GM19395 (cell line): ENCODE data around the gene TSPEAR.
"Not testable (repeated sequence)": the region's sequence is repeated elsewhere in the genome, so short reads cannot be mapped to it uniquely, and the experiment has no call there.

ENCODE experiments used
- ATAC-seq: cut with Tn5 transposase; IDR thresholded peaks from one replicate; pipeline ENCODE4 v1.9.1; 2021; ENCODE audit warnings: mild to moderate bottlenecking, moderate library complexity; ENCODE audit not compliant: unreplicated experiment

The TSPEAR gene

GRCh38 chr21:44510508-44511218 is 200.7 kb downstream of the TSPEAR start:
- ATAC-seq: no peak

GRCh38 chr21:44510109-44510507 is 201.3 kb downstream of the TSPEAR start:
- no peak for ATAC-seq

GRCh38 chr21:44509539-44509938 is 201.8 kb downstream of the TSPEAR start:
- ATAC-seq: no peak

GRCh38 chr21:44508711-44509445 is 202.5 kb downstream of the TSPEAR start:
- ATAC-seq: no peak

- ATAC-seq: no peak
Observed at GRCh38 chr21:44508426-44508710, 203.0 kb downstream of the TSPEAR start.

GRCh38 chr21:44507673-44508425 is 203.5 kb downstream of the TSPEAR start:
- no peak for ATAC-seq

- ATAC-seq: no peak
Observed at GRCh38 chr21:44506279-44507255, 204.8 kb downstream of the TSPEAR start.

GRCh38 chr21:44505673-44506278 is 205.6 kb downstream of the TSPEAR start:
- no peak for ATAC-seq

- ATAC-seq: no peak
Observed at GRCh38 chr21:44503901-44504399, 207.4 kb downstream of the TSPEAR start.

GRCh38 chr21:44503006-44503889 is 208.1 kb downstream of the TSPEAR start:
- not testable (repeated sequence) for ATAC-seq

GRCh38 chr21:44502171-44502958 is 209.0 kb downstream of the TSPEAR start:
- no peak for ATAC-seq

GRCh38 chr21:44500111-44500510 is 211.3 kb downstream of the TSPEAR start:
- ATAC-seq: no peak

- no peak for ATAC-seq
Observed at GRCh38 chr21:44499631-44500030, 211.7 kb downstream of the TSPEAR start.

GRCh38 chr21:44499211-44499560 is 212.2 kb downstream of the TSPEAR start:
- ATAC-seq: no peak

- no peak for ATAC-seq
Observed at GRCh38 chr21:44498280-44499210, 212.8 kb downstream of the TSPEAR start.

- no peak for ATAC-seq
Observed at GRCh38 chr21:44497703-44498126, 213.7 kb downstream of the TSPEAR start.
